GM21447 (cell line): ENCODE data around the gene CMC4.

Source experiments
- ATAC-seq: cut with Tn5 transposase; IDR thresholded peaks from one replicate; pipeline ENCODE4 v1.9.1; 2021; ENCODE audit not compliant: unreplicated experiment

CMC4 gene

GRCh38 chrX:155070975-155071693, at the start of gene CMC4, which contains the start of the genes BRCC3 and MTCP1:
CMC4 (minus strand) TSS chrX:155071136; CDS start chrX:155064023, 7,113 bp downstream.
BRCC3 (plus strand) TSS chrX:155071508; CDS start chrX:155071528, 20 bp downstream.
MTCP1 (minus strand) TSS chrX:155071136; CDS start chrX:155066010, 5,126 bp downstream.
- peak; percentile 84 for ATAC-seq

- ATAC-seq: no peak
These were observed 44.4 kb upstream of the CMC4 start for GRCh38 chrX:155115174-155115819.

GRCh38 chrX:155113097-155113496, 42.2 kb upstream of the CMC4 start:
- ATAC-seq: no peak

DNA sequence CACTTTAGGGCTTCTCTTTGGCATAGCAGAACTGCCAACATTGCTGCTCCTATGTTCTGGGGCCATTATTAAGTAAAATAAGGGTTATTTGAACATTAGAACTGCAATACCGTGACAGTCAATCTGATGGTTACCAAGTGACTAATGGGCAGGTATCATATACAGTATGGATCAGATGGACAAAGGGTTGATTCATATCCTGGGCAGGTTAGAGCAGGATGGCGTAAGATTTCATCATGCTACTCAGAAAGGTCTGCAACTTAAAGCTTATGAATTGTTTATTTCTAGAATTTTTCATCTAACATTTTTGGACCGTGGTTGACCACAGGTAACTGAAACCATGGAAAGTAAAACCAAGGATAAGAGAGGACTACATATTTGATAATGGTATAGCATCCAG, 41.2 kb upstream of the CMC4 start:
- ATAC-seq: no peak

DNA sequence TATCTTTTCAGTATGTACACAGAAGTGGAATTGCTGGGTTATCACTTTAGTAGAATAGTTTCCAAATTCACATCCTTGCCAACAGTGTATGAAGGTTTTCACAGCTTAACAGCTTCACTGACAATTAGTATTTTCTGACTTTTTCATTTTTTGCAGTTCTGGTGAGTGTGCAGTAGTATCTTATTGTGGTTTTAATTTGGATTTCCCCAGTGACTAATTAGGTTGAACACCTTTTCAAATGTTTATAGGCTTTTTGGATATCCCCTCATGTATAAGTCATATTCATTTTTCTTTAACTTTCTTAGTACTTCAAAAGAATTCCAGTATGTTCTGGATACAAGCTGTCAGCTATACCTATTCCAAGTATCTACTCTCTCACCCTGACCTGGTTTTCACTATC, 37.5 kb upstream of the CMC4 start:
- no peak for ATAC-seq

DNA sequence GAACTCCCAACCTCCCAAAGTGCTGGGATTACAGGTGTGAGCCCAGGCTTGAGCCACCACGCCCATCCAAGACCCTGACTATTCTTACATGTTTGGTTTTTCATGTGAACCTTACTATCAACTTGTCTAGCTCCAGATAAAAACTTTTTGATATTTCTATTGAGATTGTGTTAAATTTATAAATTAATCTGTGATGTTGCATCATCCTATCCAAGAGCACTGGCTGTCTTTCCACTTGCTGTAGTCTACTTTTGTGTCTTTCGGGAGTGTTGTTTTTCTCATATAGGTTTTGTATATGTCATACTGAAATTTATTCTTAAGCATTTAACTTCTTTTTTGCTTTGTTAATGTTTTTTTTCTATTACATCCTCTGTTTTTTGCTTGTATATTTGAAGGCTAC, 35.0 kb upstream of the CMC4 start:
- ATAC-seq: no peak

- ATAC-seq: no peak
These were observed 23.6 kb upstream of the CMC4 start for GRCh38 chrX:155094468-155095061.

GRCh38 chrX:155086961-155087735, 16.2 kb upstream of the CMC4 start:
- no peak for ATAC-seq

GRCh38 chrX:155086202-155086840, 15.4 kb upstream of the CMC4 start:
- no peak for ATAC-seq

DNA sequence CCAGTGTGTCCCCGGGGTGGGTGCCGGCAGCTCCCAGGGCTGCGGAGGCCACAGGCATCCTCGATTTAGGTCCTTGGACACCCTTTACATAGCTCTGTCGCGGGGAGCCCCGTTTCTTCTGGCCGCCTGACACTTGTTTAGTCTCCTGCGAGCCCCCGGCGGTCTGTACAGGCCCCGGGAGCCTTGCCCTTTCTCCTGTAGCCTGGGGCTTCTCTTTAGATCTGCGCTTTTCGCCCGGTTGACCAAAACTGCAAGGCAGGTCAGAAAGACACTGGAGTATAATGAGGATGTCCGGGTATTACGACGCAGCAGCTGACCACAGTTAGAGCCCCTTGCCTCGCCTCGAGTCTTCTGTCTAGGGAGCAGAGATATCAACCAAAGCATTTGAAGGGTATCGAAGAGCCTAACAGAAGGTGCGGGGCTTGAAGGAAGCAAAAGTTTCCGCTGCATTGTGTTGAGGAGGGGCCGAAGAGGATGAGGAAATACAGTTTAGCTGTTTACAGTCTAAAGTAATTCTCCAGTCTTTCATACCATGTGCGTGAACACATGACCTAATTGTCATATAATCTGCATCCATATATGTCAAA, 851 bp upstream of the CMC4 start:
- ATAC-seq: peak; percentile 9

DNA sequence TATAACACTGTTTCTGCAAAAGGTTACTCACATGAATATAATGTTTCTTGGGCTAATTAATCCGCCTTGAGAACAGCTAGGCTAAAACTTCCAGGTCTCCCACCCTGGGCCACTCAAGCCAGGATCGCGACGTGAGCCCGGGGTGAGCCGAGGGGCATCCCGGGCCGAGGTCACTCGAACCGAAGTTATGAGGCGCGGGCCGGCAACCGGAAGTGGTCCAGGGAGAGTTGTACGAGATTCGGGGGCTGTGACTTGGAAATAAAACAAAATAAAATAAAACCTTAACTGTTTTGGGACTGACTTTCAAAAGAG, 317 bp downstream of the CMC4 start:
- ATAC-seq: peak; percentile 23

- ATAC-seq: no peak
These were observed 898 bp downstream of the CMC4 start for GRCh38 chrX:155070038-155070437.

GRCh38 chrX:155069414-155069813, 1.5 kb downstream of the CMC4 start:
- no peak for ATAC-seq

- no peak for ATAC-seq
These were observed 2.8 kb downstream of the CMC4 start for GRCh38 chrX:155068165-155068564.

- no peak for ATAC-seq
These were observed 5.8 kb downstream of the CMC4 start for GRCh38 chrX:155065035-155065734.

DNA sequence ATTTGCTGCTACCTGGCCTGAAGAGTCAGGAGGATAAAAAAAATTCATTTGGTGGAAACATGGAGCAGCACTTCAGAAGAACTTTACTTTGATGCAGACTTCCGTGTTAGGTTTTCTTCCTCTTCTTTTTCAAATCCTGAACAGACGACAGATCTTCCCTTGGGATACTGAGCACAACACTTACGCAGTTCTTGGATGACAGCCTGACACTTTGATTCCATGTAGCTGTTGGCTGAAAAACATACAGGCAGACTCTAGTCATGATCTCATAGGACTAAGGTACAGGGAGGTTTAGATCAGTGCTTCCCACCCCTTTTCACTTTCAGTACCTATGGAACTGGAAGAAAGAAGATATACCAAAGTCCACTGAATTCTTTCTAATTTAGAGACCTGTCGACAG, 9.2 kb downstream of the CMC4 start:
- ATAC-seq: no peak

DNA sequence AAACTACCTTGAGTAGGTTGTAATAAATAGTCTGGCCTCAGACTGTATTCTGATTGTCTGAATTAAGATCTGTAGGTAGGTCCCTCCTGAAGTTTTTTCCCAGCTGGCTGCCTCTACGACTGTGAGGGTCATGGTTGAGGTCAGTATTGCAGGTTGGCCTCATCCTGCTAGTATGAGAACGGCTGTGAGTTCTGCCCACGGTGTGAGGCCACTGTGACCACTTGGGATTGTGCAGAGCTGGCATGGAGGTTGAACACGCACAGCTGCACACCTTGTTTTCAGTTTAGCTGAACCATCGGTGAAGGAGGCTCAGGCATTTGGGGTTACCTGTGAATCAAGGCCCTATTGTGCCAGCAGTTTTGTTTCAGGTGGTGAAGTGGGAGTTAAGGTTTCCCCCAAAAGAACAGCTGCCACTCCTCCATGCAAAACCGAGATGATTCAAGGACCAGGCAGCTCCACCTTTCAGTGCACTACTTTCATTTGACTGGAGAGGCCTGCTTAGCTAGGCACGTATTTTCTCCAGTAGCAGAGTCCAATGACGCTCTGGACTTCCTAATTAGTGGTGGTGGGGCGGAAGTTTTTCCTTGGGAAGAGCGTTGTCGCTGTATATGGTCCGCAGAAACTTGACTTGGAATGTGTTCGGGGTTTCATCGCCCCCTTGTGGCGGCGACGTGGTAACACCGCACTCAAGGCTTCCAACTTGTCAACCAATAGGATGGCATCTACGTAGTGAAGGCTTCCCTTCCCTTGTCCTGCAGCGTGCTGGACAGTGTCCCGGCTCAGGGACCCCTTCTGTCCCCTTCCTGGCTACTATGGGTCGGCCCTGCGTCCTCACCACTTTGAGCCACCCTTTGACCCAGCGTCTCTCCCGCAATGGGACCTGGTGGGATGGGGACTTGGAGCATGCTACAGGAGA, 13.8 kb downstream of the CMC4 start:
- ATAC-seq: peak; percentile 92

DNA sequence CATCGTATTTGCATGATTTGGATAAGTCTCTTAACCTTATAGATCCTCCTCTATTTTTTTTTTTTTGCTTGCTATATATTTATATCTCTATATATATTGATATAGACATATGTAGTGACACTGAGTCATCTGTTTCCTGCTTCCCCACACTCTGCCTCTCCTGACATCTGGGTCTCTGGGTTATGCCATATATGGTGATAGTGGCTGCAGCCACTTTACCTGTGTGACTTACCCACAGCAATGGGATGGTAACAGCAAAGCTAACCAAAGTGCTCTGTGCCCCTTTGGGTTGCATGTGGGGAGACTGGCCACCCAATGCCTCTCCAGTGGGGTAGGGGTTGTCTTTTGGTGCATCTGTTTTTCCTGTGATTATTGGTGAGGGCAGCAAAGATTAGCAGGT, 14.5 kb downstream of the CMC4 start:
- ATAC-seq: no peak

GRCh38 chrX:155055494-155055893, 15.4 kb downstream of the CMC4 start:
- no peak for ATAC-seq
